Coronary artery (tissue), 2 donors: Measurements from ENCODE around the gene ZNF22.

ENCODE experiments used
- DNase-seq: peaks from one replicate; pipeline ENCODE4 v3.0.0-alpha.2; 2017; ENCODE audit warnings: low spot score
- H3K27ac ChIP-seq, 2 donors: fragments of 200-600 bp; sonication (generic); one replicate each; pipeline ENCODE4 v1.5.1; 2016 to 2019
- H3K4me3 ChIP-seq: fragments of 200-600 bp; sonication (generic); 2 replicates; pipeline ENCODE4 v1.5.1; 2016; ENCODE audit warnings: mild to moderate bottlenecking, moderate library complexity
- CTCF ChIP-seq: fragments of 200-600 bp; sonication (generic); IDR thresholded peaks from one replicate; pipeline ENCODE4 v1.5.1; 2019; ENCODE audit warnings: antibody characterized with exemption

ZNF22 gene

GRCh38 chr10:44974082-44974627, 26.6 kb upstream of the ZNF22 start:
- peak overlapping the region; percentile 83 for H3K4me3 ChIP-seq
- TF ChIP-seq CTCF, result no peak
- DNase-seq, result no peak
- H3K27ac ChIP-seq, result peak overlapping the region; percentile 95 to 97

GRCh38 chr10:44974628-44975430, 25.9 kb upstream of the ZNF22 start:
- Histone ChIP-seq H3K4me3 (peak overlapping the region; percentile 83), H3K27ac (peak overlapping the region; percentile 95 to 97)
- peak; percentile 95 for TF ChIP-seq CTCF
- DNase-seq, result peak; percentile 87

- no peak for DNase-seq
Measured at GRCh38 chr10:44975431-44976331, 25.0 kb upstream of the ZNF22 start.

GRCh38 chr10:44976352-44977198, 24.1 kb upstream of the ZNF22 start:
- Histone ChIP-seq H3K27ac (peak overlapping the region; percentile 95 to 97), H3K4me3 (peak overlapping the region; percentile 83)
- DNase-seq, result no peak
- TF ChIP-seq CTCF, result no peak

More at GRCh38 chr10:44975431-44976331, 25.0 kb upstream of the ZNF22 start:
- peak overlapping the region; percentile 95 to 97 for H3K27ac ChIP-seq
- no peak for TF ChIP-seq CTCF
- peak overlapping the region; percentile 83 for H3K4me3 ChIP-seq

GRCh38 chr10:44977287-44978212, 23.2 kb upstream of the ZNF22 start:
- DNase-seq, result no peak
- peak overlapping the region; percentile 83 for H3K4me3 ChIP-seq
- TF ChIP-seq CTCF, result no peak
- H3K27ac ChIP-seq, result peak overlapping the region; percentile 95 to 97
